GM21367 (cell line): ENCODE measurements around the gene MTCL1.

ENCODE experiments used
- ATAC-seq: cut with Tn5 transposase; IDR thresholded peaks from one replicate; pipeline ENCODE4 v1.9.1; 2021; ENCODE audit not compliant: unreplicated experiment

The MTCL1 gene

DNA sequence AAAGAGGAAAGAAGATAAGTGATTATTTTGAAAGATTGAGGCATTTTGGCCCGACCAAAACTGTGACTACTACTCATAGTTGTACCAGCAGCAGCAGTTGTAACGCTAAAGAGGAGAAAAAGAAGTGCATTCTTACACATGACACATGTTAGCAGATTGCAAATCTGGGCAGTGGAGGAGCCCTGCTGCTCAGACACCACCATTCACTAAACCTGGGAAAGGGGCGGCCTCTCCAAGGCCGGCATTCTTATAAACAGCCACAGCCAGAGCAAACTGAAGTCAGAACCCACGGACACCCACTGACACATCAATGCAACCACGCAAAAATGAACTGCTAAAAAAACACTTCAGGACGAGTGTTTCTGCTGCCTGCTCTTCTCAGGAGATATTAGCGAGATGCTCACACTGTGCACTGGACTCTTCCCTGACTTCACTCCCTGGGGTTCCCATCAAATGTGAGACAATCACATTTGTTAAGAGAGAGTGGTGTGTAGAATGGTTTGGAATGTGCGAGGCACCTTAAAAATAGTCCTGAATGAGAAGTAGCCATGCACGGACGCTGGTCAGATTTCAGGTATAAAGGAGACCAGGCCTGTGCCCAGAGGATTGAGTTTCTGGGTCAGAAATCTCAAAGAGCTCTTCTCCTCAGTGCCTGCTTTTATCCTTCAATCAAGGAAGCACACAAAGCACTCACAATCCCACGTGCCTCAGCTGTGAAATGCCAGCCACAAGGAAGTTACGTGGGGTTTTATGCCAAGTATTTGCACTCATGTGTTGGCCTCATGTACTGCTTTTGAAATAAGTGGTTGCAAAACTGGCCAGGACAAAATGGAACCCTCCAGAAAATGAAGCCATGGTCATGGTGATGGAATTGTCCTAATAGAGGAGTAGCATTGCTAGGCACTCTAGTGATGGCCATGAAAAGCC, 83.4 kb downstream of the MTCL1 start:
- no peak for ATAC-seq

DNA sequence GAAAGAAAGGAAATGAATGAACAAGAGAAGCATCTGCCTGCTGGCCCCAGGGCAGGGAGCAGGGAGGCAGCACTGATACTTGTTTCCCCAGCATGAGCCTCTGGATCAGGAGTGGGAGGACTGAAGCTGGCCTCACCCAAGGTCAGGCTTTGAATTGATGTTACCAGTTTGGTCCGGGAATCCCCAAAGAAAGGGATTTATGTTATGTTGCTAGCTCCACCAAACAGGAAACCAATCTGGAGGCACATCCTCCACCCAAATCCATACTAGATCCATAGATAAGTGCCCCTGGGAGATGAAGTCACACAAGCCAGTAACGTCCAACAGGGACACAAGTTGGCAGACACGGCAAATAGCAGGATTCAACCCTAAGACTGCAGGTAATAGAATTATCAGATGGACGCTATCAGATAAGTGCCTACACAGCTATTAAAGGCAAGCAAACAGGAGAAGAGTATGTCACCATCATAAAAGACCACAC, 85.9 kb downstream of the MTCL1 start:
- no peak for ATAC-seq

DNA sequence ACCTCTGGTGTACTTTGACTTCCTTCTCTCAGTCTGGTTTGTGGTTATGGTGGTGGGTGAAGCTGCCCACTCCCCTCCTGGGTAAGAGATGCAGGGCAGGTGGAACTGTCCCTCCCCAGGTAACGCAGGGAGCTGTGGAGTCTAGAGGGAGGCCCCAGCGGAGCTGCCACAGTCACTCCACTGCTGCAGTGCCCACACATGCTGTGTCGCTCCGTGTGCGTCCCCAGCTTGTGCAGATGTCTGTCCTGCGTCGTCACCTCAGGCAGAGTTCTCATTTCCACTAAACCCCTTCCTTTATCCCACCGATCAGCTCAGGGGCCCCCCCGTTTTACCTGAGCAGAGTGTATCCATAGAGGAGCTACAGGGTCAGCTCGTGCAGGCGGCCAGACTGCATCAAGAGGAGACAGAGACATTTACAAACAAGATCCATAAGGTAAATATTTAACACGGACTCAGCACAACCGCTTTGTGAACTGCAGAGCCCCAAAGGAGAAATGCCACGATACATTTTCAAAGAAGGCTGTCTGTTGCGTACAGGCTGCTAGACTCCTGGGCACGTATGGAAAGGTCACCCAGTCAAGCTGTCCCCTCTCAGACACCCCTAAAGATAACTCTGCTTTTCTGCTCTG, 87.4 kb downstream of the MTCL1 start:
- no peak for ATAC-seq

DNA sequence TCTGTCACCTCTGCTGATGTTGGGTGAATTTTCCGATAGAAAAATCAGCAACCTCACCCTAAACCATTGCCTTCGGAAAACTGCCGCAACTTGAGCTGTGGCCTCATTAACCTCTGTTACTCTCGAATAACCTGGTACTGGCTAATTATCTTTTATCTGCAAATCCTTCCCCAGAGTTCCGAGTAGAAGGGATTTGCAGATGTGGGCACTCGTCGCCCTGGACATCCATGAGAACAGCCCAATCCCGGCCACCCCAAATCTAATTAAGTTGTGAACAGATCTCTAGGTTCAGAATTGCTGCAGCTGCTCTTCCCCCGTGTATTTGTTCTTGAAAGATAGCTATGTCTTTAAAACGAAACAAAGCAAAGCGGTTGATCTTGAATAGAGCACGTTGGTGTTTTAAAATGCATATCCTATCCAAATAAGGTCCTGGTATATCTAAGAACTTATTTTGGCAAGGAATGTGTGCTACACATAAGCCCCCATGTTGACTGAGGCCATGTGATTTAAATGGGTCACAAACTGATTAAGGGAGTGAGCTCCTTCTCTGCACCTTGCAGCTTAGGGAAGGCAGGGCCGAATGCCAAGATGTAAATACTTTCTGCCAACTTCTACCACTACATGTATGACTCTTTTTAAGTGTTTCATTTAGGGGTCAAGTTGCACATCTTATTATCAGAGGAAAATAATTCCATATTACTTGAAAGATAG, 88.2 kb downstream of the MTCL1 start:
- ATAC-seq, result no peak

DNA sequence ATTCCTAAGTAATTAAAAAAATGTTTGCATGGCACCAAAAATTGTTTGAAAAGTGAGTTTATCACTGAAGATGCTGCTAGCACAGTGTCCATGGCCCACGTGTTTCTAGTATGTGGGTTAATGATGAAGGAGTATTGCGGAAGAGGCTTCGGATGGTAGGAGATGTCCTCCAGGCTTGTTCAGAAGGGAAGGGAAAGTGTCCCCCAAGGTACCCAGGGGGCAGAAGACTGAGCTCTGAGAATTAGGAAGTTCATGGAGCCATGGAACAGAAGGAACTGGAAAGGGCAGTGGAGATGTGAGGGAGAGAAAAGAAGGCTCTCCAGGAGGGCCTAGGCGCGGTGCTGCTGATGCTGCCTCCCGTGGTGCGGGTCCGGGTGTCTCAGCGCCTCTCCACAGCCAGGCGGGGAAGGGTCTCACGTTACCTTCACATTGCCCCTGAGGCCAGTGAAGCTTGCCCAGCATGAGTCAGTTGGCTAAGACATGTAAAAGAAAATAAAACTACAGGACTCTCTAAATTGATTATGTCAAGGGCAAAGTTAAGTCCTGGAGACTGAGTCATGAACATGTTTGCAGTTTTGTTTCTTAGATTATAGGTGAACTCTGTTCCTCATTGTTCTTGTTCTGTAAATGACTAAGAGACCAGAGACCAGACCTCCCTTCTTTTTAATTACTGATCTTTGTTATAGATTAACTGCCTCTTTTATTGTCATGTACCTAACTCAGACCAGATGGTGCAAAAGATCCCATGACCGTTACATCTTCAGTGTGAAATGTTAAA, 89.0 kb downstream of the MTCL1 start:
- ATAC-seq, result no peak

DNA sequence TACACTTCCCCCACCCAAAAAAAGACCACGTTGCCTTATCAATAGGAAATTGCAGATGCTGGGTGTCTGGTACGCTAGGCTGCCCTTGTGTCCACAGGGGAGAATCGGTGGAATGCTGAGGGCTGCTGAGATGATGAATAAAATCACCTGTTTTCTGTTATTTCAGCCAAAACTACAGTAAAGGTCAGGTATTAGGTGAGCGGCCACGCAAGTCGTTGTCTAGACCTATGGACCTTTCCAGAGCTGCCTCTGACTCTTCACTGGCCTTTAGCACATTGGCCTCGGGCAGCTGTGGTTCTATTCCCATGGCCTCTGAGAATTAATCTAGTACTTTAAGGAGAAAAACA, 89.6 kb downstream of the MTCL1 start:
- no peak for ATAC-seq

DNA sequence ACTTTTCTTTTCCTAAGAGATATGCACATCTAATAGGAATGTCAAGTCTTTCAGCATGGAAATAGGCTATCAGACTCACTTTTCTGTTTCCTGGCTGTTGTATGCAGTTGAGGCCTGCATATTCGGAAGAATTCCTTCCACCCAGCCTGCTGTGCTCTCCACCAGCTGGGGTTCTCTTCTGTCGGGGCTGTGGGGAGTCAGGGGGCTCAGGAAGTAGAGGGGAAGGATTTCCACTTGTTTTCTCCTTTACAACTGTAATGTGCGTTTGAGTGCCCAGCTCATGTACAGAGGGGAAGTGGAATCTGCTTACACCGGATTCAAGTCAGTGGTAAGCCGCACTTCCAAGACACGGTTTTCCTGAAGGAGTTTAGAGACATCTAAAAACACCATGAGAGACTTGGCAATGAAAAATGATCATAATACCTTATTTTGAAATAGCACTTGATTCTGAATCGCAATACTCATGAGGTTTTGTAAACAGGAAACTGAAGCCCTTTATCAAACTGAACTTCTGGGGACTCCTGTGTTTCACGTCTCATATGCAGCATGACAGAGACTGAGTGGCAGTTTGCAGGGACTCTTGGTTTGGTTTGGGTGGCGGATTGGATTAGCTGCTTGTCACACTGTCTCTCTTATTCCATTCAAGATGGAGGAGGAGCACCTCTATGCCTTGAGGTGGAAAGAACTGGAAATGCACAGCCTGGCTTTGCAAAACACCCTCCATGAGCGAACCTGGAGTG, 90.4 kb downstream of the MTCL1 start:
- ATAC-seq, result no peak

DNA sequence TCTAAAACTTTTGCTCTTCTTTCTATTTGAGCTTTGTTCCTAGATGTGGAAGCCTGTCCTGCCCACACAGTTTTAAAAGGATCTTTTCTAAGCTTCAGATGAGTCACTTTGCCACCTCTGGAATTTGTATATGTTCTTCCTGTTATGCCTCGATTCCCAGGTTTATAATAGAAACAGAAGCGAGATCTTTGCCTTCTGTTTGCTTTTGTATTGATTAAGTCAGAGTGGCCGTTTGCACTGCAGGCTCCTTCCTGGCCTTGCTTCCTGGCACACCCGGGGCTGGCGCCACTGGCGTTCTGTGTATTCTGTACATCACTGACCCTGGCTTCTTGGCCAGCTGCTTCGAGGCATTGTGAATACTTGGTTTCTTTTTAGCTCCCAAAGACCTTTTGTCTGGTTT, 91.8 kb downstream of the MTCL1 start:
- ATAC-seq, result no peak

DNA sequence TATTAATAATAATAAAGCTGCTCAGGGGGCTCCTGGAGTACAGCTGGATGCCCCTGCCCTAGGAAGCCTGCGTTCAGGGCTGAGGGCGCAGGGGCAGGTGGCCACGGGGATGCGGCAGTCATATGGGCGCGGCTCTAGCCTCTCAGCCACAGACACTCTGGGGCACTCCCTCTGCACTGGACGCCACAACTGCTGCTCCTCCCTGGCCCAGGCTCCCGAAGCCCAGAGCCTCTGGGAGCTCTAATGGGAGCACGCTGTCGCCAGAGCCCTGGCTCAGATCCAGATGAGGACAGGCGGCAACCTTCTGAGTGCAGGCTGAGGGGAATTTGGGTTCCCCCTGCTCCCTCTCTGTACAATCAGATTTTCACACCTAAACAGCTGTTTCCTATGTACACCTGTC, 93.6 kb downstream of the MTCL1 start:
- no peak for ATAC-seq

DNA sequence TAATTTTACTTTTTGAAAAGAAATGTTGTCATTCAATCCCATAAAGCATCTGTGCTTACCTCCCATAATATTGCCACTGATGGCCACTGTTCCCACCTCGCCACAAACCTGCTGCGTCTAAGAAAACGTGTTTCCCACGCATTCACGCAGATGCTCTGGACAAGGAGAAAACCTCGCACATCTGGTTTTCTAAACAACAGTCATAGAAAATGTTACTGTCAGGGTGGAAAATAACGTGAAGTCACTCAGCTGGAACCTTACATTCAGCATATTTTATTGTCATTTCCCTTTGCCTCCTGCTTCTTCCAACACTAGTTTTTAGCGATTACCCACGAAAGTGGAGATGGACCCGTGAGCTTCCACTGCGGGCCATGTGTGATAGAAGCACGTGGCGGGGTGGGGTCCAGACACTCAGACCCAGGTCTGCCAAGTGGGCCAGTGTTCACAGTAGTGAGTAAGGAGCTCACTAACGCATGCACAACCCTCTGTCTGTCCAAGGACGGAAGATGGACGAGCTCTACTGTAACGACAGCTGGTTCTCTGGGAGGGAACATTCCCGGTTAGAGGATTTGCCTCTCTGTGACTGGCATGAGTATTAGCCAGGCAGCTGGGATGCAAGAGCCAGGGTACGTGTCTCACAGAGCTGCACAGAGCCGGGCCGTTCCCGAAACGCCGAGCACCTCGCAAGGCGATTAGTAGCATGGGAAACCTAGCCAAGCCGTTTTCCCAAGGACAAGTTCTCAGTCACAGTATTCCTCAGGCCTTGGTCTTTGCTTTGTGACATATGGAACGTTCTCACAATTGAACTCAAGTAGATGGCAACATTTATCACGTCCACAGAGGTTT, 94.5 kb downstream of the MTCL1 start:
- no peak for ATAC-seq

DNA sequence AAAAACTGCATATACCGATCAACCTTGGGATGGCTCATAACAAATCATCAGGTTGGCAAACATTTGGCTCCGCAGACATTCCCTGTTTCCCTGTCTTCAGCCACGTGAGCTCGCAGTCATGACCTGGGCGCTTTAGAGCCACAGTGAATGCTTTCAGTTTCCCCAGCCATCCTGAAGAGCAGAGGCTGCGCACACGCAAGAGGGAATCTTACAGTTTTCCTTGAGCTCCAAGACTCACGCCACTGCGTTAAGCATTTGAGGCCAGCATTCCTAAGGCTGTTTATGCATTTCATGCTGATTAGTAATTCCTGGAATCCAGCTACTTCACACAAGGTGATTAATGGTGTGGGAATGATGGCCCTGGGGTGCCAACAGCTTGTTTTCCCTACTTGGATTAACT, 95.1 kb downstream of the MTCL1 start:
- no peak for ATAC-seq

DNA sequence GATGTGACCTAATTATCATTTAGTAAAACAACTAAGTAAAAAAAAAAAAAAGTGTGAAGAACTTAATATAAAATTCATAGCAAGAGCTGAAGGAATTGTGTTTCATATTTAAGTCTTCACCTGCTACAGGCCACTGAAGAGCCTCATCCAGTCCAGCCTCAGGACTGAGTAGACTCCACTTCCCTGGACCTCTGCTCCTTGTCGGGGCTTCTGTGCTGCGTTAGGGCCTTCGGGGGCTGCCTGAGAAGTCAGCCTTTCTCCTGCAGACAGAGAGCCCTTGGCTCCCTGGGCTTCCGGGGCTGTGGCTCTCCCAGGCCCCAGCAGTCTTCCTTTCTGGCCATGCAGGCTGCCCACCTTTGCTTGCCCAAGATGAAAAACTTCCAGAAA, 95.5 kb downstream of the MTCL1 start:
- no peak for ATAC-seq

DNA sequence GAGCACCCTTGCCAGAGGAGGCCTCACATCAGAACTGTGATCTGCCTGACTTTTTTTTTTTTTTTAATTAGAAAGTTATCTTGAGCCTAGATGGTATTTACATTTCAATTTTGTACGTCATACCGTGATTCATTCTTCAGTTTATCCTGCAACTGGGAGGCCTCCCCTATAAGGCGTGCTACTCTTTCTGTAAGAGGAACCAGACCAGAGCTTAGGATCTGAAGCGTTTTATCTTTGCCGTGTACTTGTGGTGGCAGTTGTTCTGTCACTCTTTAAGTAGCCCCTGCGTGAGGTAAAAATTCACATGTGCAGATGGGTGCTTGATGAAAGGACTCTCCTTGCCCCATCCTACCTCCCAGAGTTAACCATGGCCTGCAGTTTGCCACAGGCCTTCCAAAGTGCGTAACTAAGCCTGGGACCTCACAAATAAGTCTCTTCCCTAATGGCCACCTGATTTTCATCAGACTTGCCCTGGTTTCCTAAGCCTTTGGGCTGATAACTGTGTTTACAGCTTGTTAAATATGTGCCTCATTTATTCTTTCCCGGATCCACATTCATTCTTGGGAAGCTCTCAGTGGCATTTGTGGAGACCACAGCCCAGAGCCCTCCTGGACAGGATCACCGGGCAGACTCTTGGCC, 96.0 kb downstream of the MTCL1 start:
- ATAC-seq, result no peak

DNA sequence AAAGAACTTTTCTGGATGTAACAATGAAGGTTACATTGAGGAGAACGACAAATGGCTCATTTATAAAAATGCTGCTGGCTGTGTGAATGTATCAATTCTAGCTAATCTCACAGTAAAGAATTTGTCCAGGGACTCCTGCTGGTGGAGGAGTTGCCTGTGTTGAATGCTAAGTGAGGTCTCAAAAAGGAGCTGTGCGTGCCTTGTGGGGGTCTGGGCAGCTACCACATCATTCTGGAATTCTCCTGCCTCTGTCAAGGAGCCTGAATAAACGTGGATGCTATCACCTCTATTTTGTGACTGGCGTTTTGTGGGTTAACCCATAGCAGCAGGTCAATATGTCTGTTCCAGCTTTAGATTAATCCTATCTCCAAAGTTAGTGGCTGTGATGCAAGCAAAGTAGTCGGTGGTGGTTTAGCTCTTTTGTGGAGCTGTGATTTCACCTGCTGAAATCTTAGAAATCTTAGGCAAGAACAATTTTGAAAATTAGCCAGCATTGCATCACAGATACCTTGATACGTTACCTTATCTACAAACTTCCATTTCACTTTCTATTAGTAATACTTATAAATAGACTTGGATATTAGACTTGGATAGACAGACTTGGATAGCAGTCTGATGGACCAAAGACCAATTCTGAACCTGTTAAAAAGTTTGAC, 96.8 kb downstream of the MTCL1 start:
- ATAC-seq, result no peak

DNA sequence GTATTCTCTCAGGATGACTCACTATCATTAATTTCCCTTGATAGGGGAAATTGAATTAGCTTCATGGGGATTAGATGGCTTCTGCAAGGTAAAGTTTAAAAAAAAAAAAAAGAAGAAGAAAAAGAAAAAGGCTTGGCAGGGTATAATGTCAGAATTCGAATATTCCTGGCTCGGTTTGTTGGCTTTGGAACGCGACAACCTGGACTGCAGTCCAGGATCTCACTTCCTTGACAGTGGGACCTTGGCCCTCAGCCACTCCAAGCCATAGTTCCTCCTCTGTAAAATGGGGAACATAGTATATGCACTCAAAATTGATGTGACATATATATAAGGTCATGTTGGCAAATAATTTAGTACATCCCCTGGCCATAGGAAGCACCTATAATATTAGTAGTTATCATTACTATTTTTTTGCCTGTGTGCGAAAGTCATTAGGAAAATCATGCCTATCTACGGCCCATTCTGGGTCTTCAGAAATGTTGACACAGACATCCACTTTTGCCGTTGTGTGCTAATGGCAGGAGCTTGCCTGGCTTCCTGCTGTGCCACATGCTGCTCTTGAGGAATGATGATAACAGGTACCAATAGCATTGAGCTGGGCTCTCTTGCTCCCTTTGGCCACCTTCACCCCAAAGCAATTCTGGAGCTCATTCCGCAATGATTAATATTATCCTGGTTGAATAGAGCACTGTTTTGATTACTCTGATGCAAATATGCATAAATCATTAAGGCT, 97.9 kb downstream of the MTCL1 start:
- ATAC-seq, result no peak

DNA sequence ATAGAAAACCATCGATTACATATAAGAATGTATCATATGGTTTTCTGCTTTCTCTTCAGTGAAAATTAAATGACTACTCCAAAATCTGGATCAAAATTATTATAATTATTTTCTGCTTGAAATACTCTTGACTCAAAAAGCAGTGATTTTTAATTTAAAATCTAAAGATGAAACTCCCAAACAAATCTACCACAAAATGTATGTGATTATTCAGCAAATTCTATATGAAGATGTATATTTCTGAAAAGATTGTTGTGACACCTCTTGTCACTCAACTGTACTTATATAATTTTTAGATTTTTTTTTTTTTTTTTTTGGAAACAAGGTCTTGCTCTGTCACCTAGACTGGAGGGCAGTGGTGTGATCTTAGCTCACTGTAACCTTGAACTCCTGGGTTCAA, 98.6 kb downstream of the MTCL1 start:
- ATAC-seq, result no peak

DNA sequence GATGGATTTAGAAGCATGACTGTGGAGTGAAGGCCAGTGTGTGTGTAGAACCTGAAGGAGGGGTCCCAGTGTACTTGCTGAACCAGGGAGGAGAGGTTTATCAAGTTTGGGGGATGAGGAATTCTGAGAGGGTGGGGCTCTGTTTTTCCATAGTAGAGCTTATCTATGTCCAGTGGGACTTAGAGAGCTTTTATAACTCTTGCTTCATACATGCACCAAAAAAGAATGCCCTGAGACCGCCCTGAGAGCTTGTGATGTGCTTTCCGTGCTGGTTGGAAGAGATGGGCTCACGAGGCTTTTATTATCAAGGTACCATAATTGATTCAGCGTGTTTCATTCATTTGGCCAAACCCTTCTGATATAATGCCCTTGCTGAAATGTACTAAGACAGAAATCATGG, 100.2 kb downstream of the MTCL1 start:
- ATAC-seq, result no peak
